SH-SY5Y (cell line): ENCODE results near the gene CHRND.

ENCODE experiments used
- GATA2 ChIP-seq: IDR thresholded peaks from 2 replicates; pipeline ENCODE4 v1.6.1; 2011; ENCODE audit warnings: mild to moderate bottlenecking, low read depth, low read length
- GATA3 ChIP-seq: IDR thresholded peaks from 2 replicates; pipeline ENCODE4 v1.6.1; 2011; ENCODE audit warnings: low read depth, mild to moderate bottlenecking, low read length, moderate library complexity

DNA sequence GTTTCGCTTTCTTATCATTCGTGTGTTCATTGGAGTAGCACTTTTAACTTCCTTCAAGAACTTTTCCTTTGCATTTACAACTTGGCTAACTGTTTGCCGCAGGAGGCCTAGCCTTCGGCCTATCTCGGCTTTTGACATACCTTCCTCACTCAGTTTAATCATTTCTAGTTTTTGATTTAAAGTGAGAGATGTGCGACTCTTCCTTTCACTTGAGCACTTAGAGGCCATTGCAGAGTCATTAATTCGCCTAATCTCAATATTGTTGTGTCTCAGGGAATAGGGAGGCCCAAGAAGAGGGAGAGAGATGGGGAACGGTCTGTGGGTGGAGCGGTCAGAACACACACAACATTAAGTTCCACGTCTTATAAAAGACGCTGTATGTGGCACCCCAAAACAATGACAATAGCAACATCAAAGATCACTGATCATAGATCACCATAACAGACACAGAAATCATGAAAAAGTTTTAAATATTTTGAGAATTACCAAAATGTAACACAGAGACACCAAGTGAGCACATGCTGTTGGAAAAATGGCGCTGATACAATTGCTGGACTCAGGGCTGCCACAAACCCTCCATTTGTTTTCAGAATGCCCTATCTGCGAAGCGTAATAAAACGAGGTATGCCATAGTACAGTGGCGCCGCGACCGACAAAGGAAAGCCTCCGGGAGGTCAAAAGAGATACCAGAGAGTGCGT is 23.8 kb downstream of the CHRND start:
- TF ChIP-seq GATA2 (no peak), GATA3 (no peak)
